K562 (cell line): ENCODE data around the gene MRPL40. TPM values are rescaled to one million over a fixed set of nuclear protein-coding genes. Genes with fewer than 3 reads are reported as not detected.

Experiments used
- CHD2 ChIP-seq: IDR thresholded peaks from 2 replicates; pipeline ENCODE4 v1.6.1; 2011; ENCODE audit warnings: low read depth, low read length
- ELF1 ChIP-seq: fragments of 200-800 bp; sonication (Bioruptor generic); IDR thresholded peaks from 2 replicates; pipeline ENCODE4 v1.6.1; 2016; ENCODE audit warnings: missing genetic modification characterization, missing compliant biosample characterization
- EP400 ChIP-seq: fragments of 450-650 bp; IDR thresholded peaks from 2 replicates; pipeline ENCODE4 v1.6.1; 2017; ENCODE audit warnings: antibody characterized with exemption, mild to moderate bottlenecking, moderate library complexity
- HMGN3 ChIP-seq: IDR thresholded peaks from 2 replicates; pipeline ENCODE4 v1.6.1; 2011; ENCODE audit warnings: borderline replicate concordance, low read depth, mild to moderate bottlenecking, mixed read lengths, low read length; ENCODE audit not compliant: insufficient read length; ENCODE audit errors: extremely low read depth
- HNRNPH1 ChIP-seq: fragments of 200-400 bp; formaldehyde crosslinking; optimal IDR thresholded peaks from 2 replicates; pipeline ENCODE3; 2017; ENCODE audit warnings: low read depth, mild to moderate bottlenecking, low read length, moderate library complexity
- NCOA4 ChIP-seq: fragments of 450-650 bp; IDR thresholded peaks from 2 replicates; pipeline ENCODE4 v1.6.1; 2018; ENCODE audit warnings: mild to moderate bottlenecking; ENCODE audit not compliant: partially characterized antibody
- PHF21A ChIP-seq: fragments of 450-650 bp; IDR thresholded peaks from 2 replicates; pipeline ENCODE4 v1.6.1; 2017; ENCODE audit warnings: low read depth, borderline replicate concordance
- PRMT5 ChIP-seq: sonication (generic); formaldehyde crosslinking; IDR thresholded peaks from 2 replicates; pipeline ENCODE4 v1.5.0; 2020; ENCODE audit warnings: missing genetic modification reagents
- PURB ChIP-seq: sonication (generic); formaldehyde crosslinking; IDR thresholded peaks from 2 replicates; pipeline ENCODE4 v1.9.0; 2021; ENCODE audit warnings: low read depth, mild to moderate bottlenecking, missing genetic modification reagents
- SMARCA4 ChIP-seq: fragments of 450-650 bp; IDR thresholded peaks from 2 replicates; pipeline ENCODE4 v1.6.1; 2016
- SRSF7 ChIP-seq: fragments of 200-400 bp; formaldehyde crosslinking; optimal IDR thresholded peaks from 2 replicates; pipeline ENCODE3; 2017; ENCODE audit warnings: mild to moderate bottlenecking, low read depth, low read length
- TRIM28 ChIP-seq: fragments of 450-650 bp; IDR thresholded peaks from 2 replicates; pipeline ENCODE4 v1.6.1; 2017
- ZC3H4 ChIP-seq: sonication (generic); formaldehyde crosslinking; IDR thresholded peaks from 2 replicates; pipeline ENCODE4 v1.9.0; 2021; ENCODE audit warnings: missing genetic modification reagents, borderline replicate concordance
- polyA plus RNA-seq, 8 experiments: library from polyadenylated mRNA; depleted of rRNA in 4 of 8; stranded (reverse) in 5 of 8; unstranded in 3 of 8; fragments of >200 nt; fragmentation: Nextera tagmentation in 2 of 8; fragmentation: Illumina TruSeq in 1 of 8; extraction: Ambion mirVana in 2 of 8; extraction: Trizol in 1 of 8; gene quantifications; 2 replicates each; pipeline versions ENCODE4 v1.2.1 to v1.2.3, GENCODE V29; 2011 to 2014; ENCODE audit warnings: inconsistent platforms in 1 of 8, missing spikeins in 1 of 8
- total RNA-seq, 7 experiments: library from RNA; depleted of rRNA in 6 of 7; stranded (reverse); fragments of >200 nt in 6 of 7; fragmentation: Illumina TruSeq in 2 of 7; extraction: Trizol in 2 of 7; gene quantifications; 2 replicates each; pipeline versions ENCODE4 v1.2.1 to v1.2.3, GENCODE V29; 2011 to 2021; ENCODE audit warnings: low replicate concordance in 1 of 7
- TF ChIP-seq, protein P1 (sequence below): fragments of 450-650 bp; IDR thresholded peaks from 2 replicates; pipeline ENCODE4 v1.6.1; 2016; ENCODE audit warnings: mild to moderate bottlenecking
- TF ChIP-seq, protein P2 (sequence below): fragments of 450-650 bp; IDR thresholded peaks from 2 replicates; pipeline ENCODE4 v1.7.1; 2018; ENCODE audit warnings: mild to moderate bottlenecking, low read depth; ENCODE audit not compliant: partially characterized antibody
- TF ChIP-seq, protein P3 (sequence below): conservative IDR thresholded peaks from 2 replicates; pipeline ENCODE4 v1.6.1; 2011; ENCODE audit warnings: low read depth, mild to moderate bottlenecking, low read length; ENCODE audit not compliant: control insufficient read depth
- TF ChIP-seq, protein P4 (sequence below): fragments of 450-650 bp; IDR thresholded peaks from 2 replicates; pipeline ENCODE4 v1.6.1; 2018; ENCODE audit not compliant: partially characterized antibody

Gene MRPL40
- total and polyA plus RNA-seq, 9 of the 15 experiments (the other 6 are each of a cell fraction or from before 2014, with no cell fraction given), result 132 to 652 (median 208) TPM

DNA sequence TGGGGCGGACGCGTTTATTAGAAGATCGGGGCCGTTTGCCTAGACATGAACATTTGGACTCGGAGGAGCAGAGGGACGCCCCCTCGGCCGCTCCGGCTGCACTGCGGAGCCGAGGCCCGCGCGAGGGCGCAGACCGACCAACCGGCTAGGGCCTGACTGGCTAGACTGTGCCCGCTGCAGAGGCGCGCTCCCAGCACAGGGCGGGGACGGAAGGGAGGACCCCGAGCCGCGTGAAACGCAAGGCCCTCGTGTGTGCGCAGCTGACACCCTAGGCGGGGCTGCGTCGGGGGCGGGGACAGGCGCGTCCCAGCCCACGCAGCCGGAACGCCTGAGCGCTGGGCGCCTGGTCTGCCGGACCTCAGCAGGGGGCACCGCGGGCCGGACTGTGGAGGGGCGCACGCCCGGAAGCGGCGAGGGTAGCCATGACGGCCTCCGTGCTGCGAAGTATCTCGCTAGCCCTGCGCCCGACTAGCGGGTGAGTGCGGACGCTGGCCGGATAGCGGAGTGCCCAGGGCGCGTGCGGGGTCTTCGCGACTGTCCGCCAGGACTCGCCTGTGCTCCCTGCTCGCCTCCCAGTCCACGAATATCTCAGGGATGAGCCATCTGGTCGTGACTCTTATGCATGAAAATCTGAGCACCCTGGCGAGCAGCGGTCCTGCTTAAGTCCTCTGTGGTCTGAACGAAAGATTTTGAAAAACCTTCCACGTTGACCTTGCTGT is at the start of gene MRPL40 (continued):
- TF ChIP-seq, protein P1, sequence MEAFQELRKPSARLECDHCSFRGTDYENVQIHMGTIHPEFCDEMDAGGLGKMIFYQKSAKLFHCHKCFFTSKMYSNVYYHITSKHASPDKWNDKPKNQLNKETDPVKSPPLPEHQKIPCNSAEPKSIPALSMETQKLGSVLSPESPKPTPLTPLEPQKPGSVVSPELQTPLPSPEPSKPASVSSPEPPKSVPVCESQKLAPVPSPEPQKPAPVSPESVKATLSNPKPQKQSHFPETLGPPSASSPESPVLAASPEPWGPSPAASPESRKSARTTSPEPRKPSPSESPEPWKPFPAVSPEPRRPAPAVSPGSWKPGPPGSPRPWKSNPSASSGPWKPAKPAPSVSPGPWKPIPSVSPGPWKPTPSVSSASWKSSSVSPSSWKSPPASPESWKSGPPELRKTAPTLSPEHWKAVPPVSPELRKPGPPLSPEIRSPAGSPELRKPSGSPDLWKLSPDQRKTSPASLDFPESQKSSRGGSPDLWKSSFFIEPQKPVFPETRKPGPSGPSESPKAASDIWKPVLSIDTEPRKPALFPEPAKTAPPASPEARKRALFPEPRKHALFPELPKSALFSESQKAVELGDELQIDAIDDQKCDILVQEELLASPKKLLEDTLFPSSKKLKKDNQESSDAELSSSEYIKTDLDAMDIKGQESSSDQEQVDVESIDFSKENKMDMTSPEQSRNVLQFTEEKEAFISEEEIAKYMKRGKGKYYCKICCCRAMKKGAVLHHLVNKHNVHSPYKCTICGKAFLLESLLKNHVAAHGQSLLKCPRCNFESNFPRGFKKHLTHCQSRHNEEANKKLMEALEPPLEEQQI, result no peak
- TF ChIP-seq, protein P2, sequence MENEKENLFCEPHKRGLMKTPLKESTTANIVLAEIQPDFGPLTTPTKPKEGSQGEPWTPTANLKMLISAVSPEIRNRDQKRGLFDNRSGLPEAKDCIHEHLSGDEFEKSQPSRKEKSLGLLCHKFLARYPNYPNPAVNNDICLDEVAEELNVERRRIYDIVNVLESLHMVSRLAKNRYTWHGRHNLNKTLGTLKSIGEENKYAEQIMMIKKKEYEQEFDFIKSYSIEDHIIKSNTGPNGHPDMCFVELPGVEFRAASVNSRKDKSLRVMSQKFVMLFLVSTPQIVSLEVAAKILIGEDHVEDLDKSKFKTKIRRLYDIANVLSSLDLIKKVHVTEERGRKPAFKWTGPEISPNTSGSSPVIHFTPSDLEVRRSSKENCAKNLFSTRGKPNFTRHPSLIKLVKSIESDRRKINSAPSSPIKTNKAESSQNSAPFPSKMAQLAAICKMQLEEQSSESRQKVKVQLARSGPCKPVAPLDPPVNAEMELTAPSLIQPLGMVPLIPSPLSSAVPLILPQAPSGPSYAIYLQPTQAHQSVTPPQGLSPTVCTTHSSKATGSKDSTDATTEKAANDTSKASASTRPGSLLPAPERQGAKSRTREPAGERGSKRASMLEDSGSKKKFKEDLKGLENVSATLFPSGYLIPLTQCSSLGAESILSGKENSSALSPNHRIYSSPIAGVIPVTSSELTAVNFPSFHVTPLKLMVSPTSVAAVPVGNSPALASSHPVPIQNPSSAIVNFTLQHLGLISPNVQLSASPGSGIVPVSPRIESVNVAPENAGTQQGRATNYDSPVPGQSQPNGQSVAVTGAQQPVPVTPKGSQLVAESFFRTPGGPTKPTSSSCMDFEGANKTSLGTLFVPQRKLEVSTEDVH, result no peak
- TF ChIP-seq TRIM28, result no peak
- no peak for TF ChIP-seq ELF1 (tag)
- TF ChIP-seq PRMT5 (CRISPR knock-in tag), result no peak
- TF ChIP-seq, protein P3, sequence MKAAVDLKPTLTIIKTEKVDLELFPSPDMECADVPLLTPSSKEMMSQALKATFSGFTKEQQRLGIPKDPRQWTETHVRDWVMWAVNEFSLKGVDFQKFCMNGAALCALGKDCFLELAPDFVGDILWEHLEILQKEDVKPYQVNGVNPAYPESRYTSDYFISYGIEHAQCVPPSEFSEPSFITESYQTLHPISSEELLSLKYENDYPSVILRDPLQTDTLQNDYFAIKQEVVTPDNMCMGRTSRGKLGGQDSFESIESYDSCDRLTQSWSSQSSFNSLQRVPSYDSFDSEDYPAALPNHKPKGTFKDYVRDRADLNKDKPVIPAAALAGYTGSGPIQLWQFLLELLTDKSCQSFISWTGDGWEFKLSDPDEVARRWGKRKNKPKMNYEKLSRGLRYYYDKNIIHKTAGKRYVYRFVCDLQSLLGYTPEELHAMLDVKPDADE, result no peak
- TF ChIP-seq SMARCA4, result no peak
- no peak for TF ChIP-seq EP400
- no peak for TF ChIP-seq HMGN3
- TF ChIP-seq SRSF7, result peak; percentile 99
- TF ChIP-seq ZC3H4 (CRISPR knock-in tag), result no peak
- no peak for TF ChIP-seq NCOA4
- TF ChIP-seq, protein P4, sequence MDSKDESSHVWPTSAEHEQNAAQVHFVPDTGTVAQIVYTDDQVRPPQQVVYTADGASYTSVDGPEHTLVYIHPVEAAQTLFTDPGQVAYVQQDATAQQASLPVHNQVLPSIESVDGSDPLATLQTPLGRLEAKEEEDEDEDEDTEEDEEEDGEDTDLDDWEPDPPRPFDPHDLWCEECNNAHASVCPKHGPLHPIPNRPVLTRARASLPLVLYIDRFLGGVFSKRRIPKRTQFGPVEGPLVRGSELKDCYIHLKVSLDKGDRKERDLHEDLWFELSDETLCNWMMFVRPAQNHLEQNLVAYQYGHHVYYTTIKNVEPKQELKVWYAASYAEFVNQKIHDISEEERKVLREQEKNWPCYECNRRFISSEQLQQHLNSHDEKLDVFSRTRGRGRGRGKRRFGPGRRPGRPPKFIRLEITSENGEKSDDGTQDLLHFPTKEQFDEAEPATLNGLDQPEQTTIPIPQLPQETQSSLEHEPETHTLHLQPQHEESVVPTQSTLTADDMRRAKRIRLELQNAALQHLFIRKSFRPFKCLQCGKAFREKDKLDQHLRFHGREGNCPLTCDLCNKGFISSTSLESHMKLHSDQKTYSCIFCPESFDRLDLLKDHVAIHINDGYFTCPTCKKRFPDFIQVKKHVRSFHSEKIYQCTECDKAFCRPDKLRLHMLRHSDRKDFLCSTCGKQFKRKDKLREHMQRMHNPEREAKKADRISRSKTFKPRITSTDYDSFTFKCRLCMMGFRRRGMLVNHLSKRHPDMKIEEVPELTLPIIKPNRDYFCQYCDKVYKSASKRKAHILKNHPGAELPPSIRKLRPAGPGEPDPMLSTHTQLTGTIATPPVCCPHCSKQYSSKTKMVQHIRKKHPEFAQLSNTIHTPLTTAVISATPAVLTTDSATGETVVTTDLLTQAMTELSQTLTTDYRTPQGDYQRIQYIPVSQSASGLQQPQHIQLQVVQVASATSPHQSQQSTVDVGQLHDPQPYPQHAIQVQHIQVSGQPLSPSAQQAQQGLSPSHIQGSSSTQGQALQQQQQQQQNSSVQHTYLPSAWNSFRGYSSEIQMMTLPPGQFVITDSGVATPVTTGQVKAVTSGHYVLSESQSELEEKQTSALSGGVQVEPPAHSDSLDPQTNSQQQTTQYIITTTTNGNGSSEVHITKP, result no peak
- TF ChIP-seq CHD2, result peak; percentile 77; the same call in 1 of the 2 replicates
- no peak for TF ChIP-seq PHF21A
- TF ChIP-seq HNRNPH1, result no peak
- no peak for TF ChIP-seq PURB
